OCI-LY3 (cell line): ENCODE measurements around the gene MR1.
A peak's percentile ranks its signal among the peaks of the same experiment; 100 is the strongest.

Experiments used
- H2AFZ ChIP-seq: fragments of 200-600, 300-600 bp; shearing (Covaris generic); 2 replicates; pipeline ENCODE4 v1.6.0; 2014; ENCODE audit warnings: antibody characterized with exemption, low read depth, low read length
- H3K27ac ChIP-seq: fragments of 200-600, 300-600 bp; sonication (generic); 2 replicates; pipeline ENCODE4 v1.5.1; 2014; ENCODE audit warnings: mild to moderate bottlenecking, low read length, moderate library complexity, mixed read lengths
- H3K27me3 ChIP-seq: fragments of 200-600, 300-600 bp; sonication (generic); 2 replicates; pipeline ENCODE4 v1.6.1; 2014; ENCODE audit warnings: low read depth, low read length, mixed read lengths
- H3K36me3 ChIP-seq: fragments of 200-600, 300-600 bp; sonication (generic); replicated peaks from 2 replicates; pipeline ENCODE3; 2014; ENCODE audit warnings: low read depth, low read length, mixed read lengths
- H3K4me1 ChIP-seq: fragments of 300-600, 200-600 bp; sonication (generic); 2 replicates; pipeline ENCODE4 v1.6.1; 2014; ENCODE audit warnings: low read length, mixed read lengths
- H3K4me2 ChIP-seq: fragments of 200-600, 300-600 bp; sonication (generic); 2 replicates; pipeline ENCODE4 v1.6.1; 2014; ENCODE audit warnings: low read length, mixed read lengths
- H3K4me3 ChIP-seq: fragments of 300-600, 200-600 bp; sonication (generic); 2 replicates; pipeline ENCODE4 v1.5.1; 2014; ENCODE audit warnings: antibody characterized with exemption, mild to moderate bottlenecking, low read length, moderate library complexity
- H3K79me2 ChIP-seq: fragments of 300-600, 200-600 bp; shearing (Covaris generic); 2 replicates; pipeline ENCODE4 v1.6.1; 2014; ENCODE audit warnings: mild to moderate bottlenecking, low read length, mixed read lengths
- H3K9ac ChIP-seq: fragments of 300-600, 200-600 bp; shearing (Covaris generic); 2 replicates; pipeline ENCODE4 v1.6.0; 2014; ENCODE audit warnings: mild to moderate bottlenecking, low read length, moderate library complexity
- H3K9me3 ChIP-seq: fragments of 200-600, 300-600 bp; shearing (Covaris generic); 2 replicates; pipeline ENCODE4 v1.6.1; 2014; ENCODE audit warnings: low read length, mixed read lengths; ENCODE audit not compliant: insufficient read depth
- H4K20me1 ChIP-seq: fragments of 200-600, 300-600 bp; sonication (generic); 2 replicates; pipeline ENCODE4 v1.6.1; 2016; ENCODE audit warnings: low read length, mixed read lengths; ENCODE audit not compliant: insufficient read depth
- CTCF ChIP-seq: fragments of 200-600, 300-600 bp; sonication (generic); IDR thresholded peaks from 2 replicates; pipeline ENCODE4 v1.5.1; 2014; ENCODE audit warnings: antibody characterized with exemption, low read length, low read depth
- EZH2phosphoT487 ChIP-seq: fragments of 200-600 bp; shearing (Covaris generic); IDR thresholded peaks from 2 replicates; pipeline ENCODE4 v1.6.1; 2018; ENCODE audit warnings: antibody characterized with exemption, mixed run types, low read depth

Gene MR1

GRCh38 chr1:181107711-181108110 lies 73.9 kb downstream of the MR1 start:
- H3K36me3 ChIP-seq: no peaks in the 10 kb centered on the region
- no peaks in the 10 kb centered on the region for H3K9me3 ChIP-seq
- 0 out of 2 replicates have a peak, but pooled peaks cover 3% of the 10 kb centered on the region for H3K79me2 ChIP-seq
- H3K9ac ChIP-seq: no peak overlapping the region
- H4K20me1 ChIP-seq: no peaks in the 10 kb centered on the region
- H3K27me3 ChIP-seq: peaks cover 69% of the 10 kb centered on the region
- no peak overlapping the region for H2AFZ ChIP-seq
- TF ChIP-seq CTCF (no peak), EZH2phosphoT487 (no peak)
- peaks cover 51% of the 10 kb centered on the region for H3K4me1 ChIP-seq
- no peak overlapping the region for H3K27ac ChIP-seq
- no peak overlapping the region for H3K4me2 ChIP-seq
- no peak overlapping the region for H3K4me3 ChIP-seq

- Histone ChIP-seq H3K4me1 (peaks cover 47% of the 10 kb centered on the region), H3K36me3 (no peaks in the 10 kb centered on the region), H4K20me1 (no peaks in the 10 kb centered on the region), H3K27ac (no peak overlapping the region), H3K79me2 (0 out of 2 replicates have a peak, but pooled peaks cover 3% of the 10 kb centered on the region), H3K4me3 (no peak overlapping the region), H3K9me3 (no peaks in the 10 kb centered on the region), H3K27me3 (peaks cover 69% of the 10 kb centered on the region), H2AFZ (no peak overlapping the region), H3K4me2 (no peak overlapping the region), H3K9ac (no peak overlapping the region)
- no peak for TF ChIP-seq CTCF
- no peak for TF ChIP-seq EZH2phosphoT487
Measured at GRCh38 chr1:181108304-181108867, 74.6 kb downstream of the MR1 start.

- no peak overlapping the region for H3K4me3 ChIP-seq
- no peaks in the 10 kb centered on the region for H3K79me2 ChIP-seq
- H3K4me1 ChIP-seq: peaks cover 37% of the 10 kb centered on the region
- no peak for TF ChIP-seq CTCF
- H3K27me3 ChIP-seq: peaks cover 66% of the 10 kb centered on the region
- no peaks in the 10 kb centered on the region for H4K20me1 ChIP-seq
- peak overlapping the region; percentile 14; the same call in 1 of the 2 replicates for H3K4me2 ChIP-seq
- H2AFZ ChIP-seq: no peak overlapping the region
- no peak overlapping the region for H3K9ac ChIP-seq
- no peaks in the 10 kb centered on the region for H3K9me3 ChIP-seq
- no peaks in the 10 kb centered on the region for H3K36me3 ChIP-seq
- no peak overlapping the region for H3K27ac ChIP-seq
Measured at GRCh38 chr1:181110013-181110412, 76.2 kb downstream of the MR1 start.
